Peyer's patch (tissue), 4 donors: Measurements from ENCODE around the gene NME9.

Source experiments
- CTCF ChIP-seq, 6 experiments: fragments of 450-650 bp in 4 of 6; fragments of 200-600 bp in 2 of 6; sonication (generic) in 1 of 6; IDR thresholded peaks; one replicate each; pipeline ENCODE4 v1.5.1; 2017 to 2019; ENCODE audit warnings: antibody characterized with exemption in 6 of 6, mild to moderate bottlenecking in 3 of 6, moderate library complexity in 1 of 6
- POLR2A ChIP-seq, 2 donors: fragments of 450-650 bp; IDR thresholded peaks; one replicate each; pipeline ENCODE4 v1.5.1; 2017; ENCODE audit warnings: antibody characterized with exemption in 2 of 2, mild to moderate bottlenecking in 2 of 2, moderate library complexity in 2 of 2

GRCh38 chr3:138314751-138315150 is 14.9 kb downstream of the NME9 start:
- TF ChIP-seq POLR2A (IDR thresholded peaks at IDR 0.05) (no peak), CTCF (IDR thresholded peaks at IDR 0.05) (no peak)
